ENCODE results near the gene CA5B. TPM values are rescaled to one million over a fixed set of nuclear protein-coding genes. Genes with fewer than 3 reads are reported as not detected.
A peak's percentile ranks its signal among the peaks of the same experiment; 100 is the strongest.
"Not testable (repeated sequence)": the region's sequence is repeated elsewhere in the genome, so short reads cannot be mapped to it uniquely, and the experiment has no call there.

The CA5B gene, protein sequence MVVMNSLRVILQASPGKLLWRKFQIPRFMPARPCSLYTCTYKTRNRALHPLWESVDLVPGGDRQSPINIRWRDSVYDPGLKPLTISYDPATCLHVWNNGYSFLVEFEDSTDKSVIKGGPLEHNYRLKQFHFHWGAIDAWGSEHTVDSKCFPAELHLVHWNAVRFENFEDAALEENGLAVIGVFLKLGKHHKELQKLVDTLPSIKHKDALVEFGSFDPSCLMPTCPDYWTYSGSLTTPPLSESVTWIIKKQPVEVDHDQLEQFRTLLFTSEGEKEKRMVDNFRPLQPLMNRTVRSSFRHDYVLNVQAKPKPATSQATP
- 1.1 and 3.4 TPM in 2 replicates for total RNA-seq (2014; rRNA removed; shearing (Covaris generic); ENCODE audit: low replicate concordance)

DNA sequence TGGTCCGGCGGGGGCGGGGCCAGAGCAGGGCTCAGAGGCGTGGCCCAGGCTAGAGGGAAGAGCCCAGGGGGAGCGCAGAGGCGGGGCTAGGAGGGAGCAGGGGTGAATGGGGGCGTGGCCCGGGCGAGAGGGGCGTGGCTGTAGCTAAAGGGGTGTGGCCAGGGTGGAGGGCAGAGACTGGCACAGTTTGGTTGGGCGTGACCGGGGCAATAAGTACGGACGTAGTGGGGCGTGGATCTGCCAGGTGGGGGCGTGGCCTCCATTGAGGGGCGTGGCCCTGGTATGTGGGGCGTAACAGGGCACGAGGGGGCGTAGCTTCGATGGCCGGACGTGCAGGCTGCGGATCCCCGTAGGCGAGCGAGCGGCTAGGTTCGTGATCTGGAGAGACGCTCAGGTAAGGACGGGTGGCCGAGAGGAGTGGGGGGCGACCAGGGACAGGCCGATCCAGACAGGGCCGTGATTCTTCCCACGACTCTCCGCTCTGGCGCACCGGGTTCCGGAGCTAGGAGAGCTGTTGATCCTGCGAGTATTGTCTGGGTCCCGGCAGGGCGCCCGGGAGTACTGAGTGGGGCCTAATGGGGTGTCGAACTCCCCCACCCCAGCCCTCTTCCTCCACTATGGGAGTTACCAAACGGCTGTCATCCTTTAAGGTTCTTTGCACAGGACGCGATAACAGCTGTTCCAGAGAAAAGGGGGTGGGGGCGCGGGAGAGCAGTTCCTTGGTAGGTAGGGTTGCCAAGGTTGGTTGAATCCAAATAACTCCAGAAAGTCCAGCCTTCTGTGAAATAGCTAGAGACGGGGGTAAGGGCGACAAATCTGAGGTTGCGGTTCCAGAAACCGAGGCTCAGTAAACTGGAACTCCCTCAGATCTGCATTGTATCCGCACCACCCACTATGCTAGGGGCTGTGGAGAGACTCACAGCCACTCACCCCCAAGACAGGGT is at the start of gene CA5B:
Gene CA5B (plus strand): TSS at position 312 of the 944 bp plus-strand sequence. CDS start 11,754 bp downstream, outside the sequence.
- no peaks in the 10 kb centered on the region for H3K27me3 ChIP-seq
- DNase-seq: peak; percentile 79
- H3K4me3 ChIP-seq: peak within 1 kb of the TSS; percentile 42
- H3K9me3 ChIP-seq: no peaks in the 10 kb centered on the region
- H3K36me3 ChIP-seq: no peaks in the 10 kb centered on the region

- Histone ChIP-seq H3K36me3 (peaks cover 13% of the 10 kb centered on the region), H3K4me3 (no peak overlapping the region), H3K9me3 (no peaks in the 10 kb centered on the region), H3K27me3 (no peaks in the 10 kb centered on the region)
- DNase-seq: no peak
These were observed 43.1 kb upstream of the CA5B start for GRCh38 chrX:15694941-15695451.

GRCh38 chrX:15696516-15696915 is 41.6 kb upstream of the CA5B start:
- Histone ChIP-seq H3K27me3 (no peaks in the 10 kb centered on the region), H3K4me3 (no peak overlapping the region), H3K9me3 (no peaks in the 10 kb centered on the region), H3K36me3 (peaks cover 6% of the 10 kb centered on the region)
- DNase-seq: no peak

DNA sequence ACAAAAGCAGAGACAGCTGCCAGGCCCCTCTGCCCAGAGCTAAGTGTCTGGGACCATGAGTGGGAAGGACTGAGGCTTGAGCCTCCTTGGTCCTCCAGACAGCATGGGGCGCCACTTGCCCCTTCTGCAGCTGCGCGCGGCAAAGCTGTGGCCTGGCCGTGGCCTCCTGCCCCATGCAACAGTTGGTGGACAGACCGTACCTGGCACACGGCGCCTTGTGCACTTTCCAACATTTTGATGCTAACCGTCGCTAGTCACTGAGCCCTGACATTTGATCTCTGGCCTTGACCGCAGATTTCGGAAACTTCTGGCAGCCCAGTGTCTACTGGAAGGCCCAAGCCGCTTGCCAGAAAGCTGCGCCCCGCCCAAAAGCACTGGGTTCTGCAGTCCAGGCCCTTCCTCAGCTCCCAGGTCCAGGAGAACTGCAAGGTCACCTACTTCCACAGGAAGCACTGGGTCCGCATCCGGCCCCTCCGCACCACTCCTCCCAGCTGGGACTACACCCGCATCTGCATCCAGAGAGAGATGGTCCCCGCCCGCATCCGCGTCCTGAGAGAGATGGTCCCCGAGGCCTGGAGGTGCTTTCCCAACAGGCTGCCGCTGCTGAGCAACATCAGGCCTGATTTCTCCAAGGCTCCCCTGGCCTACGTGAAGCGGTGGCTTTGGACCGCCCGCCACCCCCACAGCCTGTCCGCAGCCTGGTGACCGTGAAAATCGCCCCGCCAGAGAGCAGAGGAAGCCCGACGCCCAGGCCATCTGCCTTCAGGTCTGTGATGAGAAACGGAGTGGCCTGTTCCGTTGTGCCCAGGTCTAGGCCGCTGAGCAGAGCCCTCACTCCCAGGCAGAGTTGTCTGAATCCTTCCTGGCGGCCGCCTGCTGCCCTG is 35.3 kb upstream of the CA5B start:
- no peak for DNase-seq
- Histone ChIP-seq H3K27me3 (no peaks in the 10 kb centered on the region), H3K9me3 (no peaks in the 10 kb centered on the region), H3K36me3 (peaks cover 2% of the 10 kb centered on the region; the same call in 1 of the 2 replicates), H3K4me3 (no peak overlapping the region)

DNA sequence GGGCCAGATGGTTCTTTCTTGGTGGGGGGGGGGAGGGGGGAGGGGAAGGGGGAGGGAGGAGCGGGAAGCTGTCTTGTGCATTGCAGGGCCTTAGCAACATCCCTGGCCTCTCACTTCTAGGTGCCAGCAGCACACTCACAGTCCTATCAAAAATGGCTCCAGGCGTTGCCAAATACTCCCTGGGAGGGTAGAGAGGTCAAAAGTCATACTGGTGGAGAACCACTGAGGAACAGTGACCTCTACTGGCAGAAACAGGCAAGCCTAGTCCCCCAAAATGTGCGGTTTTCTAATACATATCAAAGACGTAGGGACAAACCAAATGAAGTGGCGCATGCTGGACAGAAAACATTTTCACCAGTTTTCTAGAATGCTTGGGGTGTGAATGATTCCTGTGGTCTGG is 34.3 kb upstream of the CA5B start:
- not testable (repeated sequence) for H3K4me3 ChIP-seq, H3K36me3 ChIP-seq, H3K9me3 ChIP-seq, H3K27me3 ChIP-seq, DNase-seq

- H3K36me3 ChIP-seq: not testable (repeated sequence)
These were observed 33.8 kb upstream of the CA5B start for GRCh38 chrX:15704273-15704672.

GRCh38 chrX:15714529-15714928 is 23.5 kb upstream of the CA5B start:
- H3K27me3 ChIP-seq: no peaks in the 10 kb centered on the region
- no peak overlapping the region for H3K4me3 ChIP-seq
- H3K36me3 ChIP-seq: no peaks in the 10 kb centered on the region
- peak; percentile 23 for DNase-seq
- no peaks in the 10 kb centered on the region for H3K9me3 ChIP-seq

More at GRCh38 chrX:15704273-15704672, 33.8 kb upstream of the CA5B start:
- H3K9me3 ChIP-seq, H3K27me3 ChIP-seq, DNase-seq, H3K4me3 ChIP-seq: not testable (repeated sequence)

DNA sequence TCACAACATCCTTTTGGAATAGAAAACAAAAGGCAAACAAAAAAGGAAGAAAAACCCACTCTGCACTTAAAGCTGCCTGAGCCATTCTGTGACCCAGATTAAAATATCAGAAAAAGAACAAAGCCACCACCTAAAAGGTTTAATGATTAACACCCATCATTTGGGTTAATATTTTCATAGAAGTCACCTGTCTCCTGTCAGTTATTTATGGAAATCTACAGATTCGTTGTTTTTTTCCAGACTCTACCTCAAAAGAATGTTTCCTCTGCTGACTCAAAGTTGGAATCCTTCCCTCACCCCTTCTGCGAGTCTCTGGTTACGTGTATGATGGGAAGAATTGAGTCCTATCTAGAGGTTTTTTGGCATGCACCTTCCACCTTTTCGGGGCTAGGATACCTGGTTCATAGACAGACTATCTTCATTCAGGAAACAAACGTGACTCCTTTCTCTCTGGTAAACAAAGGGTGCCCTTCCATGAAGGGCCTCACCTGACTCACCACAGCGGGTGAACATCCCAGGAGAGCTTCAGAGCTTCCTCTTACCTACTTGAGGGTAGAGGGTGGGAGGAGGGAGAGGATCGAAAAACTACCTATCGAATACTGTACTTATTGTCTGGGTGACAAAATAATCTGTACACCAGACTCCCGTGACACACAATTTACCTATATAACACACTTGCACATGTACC is 19.6 kb upstream of the CA5B start:
- no peaks in the 10 kb centered on the region for H3K36me3 ChIP-seq
- H3K4me3 ChIP-seq: no peak overlapping the region
- no peak for DNase-seq
- H3K9me3 ChIP-seq: no peaks in the 10 kb centered on the region
- H3K27me3 ChIP-seq: no peaks in the 10 kb centered on the region

GRCh38 chrX:15719324-15719968 is 18.6 kb upstream of the CA5B start:
- H3K9me3 ChIP-seq: no peaks in the 10 kb centered on the region
- no peak overlapping the region for H3K4me3 ChIP-seq
- no peaks in the 10 kb centered on the region for H3K27me3 ChIP-seq
- no peaks in the 10 kb centered on the region for H3K36me3 ChIP-seq
- no peak for DNase-seq

DNA sequence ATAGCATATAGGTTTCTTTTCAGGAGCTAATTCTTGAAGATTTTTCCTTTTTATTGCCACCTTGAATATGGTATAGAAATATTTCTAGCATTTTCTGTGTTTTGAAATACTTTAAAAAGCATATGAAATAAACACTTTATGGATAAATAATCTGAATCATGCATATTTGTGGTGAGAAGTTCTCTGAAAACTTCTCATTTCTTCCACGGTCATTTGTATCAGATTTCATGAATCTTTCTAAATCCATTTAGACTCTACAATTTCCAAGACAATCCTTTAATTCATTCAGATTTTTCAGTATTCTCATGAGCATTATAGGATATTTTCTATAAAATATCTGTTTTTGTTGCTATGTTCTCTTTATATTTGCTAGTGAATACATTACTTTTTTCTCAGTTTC is 16.2 kb upstream of the CA5B start:
- no peaks in the 10 kb centered on the region for H3K36me3 ChIP-seq
- DNase-seq: no peak
- no peaks in the 10 kb centered on the region for H3K9me3 ChIP-seq
- no peak overlapping the region for H3K4me3 ChIP-seq
- H3K27me3 ChIP-seq: no peaks in the 10 kb centered on the region

GRCh38 chrX:15723887-15724517 is 14.1 kb upstream of the CA5B start:
- no peak for DNase-seq
- no peak overlapping the region for H3K4me3 ChIP-seq
- no peaks in the 10 kb centered on the region for H3K27me3 ChIP-seq
- H3K36me3 ChIP-seq: no peaks in the 10 kb centered on the region
- no peaks in the 10 kb centered on the region for H3K9me3 ChIP-seq

DNA sequence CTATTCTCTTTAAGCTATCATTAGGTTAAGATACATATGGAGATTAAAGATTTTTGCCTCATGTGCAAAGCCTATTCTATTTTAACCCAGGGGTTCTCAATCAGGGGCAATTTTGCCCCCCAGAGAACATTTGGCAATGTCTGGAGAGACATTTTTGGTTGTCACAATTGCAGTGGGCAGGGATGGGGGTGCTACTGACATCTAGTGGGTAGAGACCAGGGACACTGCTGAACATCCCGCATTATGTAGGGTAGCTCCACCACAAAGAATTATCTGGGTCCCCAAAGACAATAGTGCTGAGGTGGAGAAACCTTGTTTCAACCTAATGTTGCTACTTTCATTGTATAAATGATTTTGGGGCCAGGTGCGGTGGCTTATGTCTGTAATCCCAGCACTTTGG is 13.2 kb upstream of the CA5B start:
- Histone ChIP-seq H3K27me3 (no peaks in the 10 kb centered on the region), H3K36me3 (no peaks in the 10 kb centered on the region), H3K9me3 (no peaks in the 10 kb centered on the region), H3K4me3 (no peak overlapping the region)
- DNase-seq: no peak

DNA sequence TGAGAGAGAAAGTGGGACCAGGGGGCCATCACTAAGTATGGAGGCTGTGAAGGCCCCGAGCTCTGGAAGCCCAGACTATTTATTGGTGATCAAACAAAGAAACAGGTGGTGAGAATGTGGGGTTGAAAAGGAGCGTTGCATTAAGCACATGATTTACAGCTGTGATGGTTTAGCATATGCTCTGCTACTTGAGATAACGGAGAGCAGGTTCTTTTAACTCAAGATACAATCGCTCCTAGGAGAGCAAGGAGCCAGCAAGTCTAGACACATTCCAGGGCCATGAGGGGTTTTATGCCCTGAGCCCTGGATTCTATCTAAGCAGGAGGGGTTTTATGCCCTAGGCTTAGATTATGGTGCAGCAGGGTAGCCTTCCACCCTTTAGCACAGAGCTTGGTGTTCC is 6.7 kb upstream of the CA5B start:
- not testable (repeated sequence) for H3K36me3 ChIP-seq, H3K9me3 ChIP-seq, H3K4me3 ChIP-seq, H3K27me3 ChIP-seq, DNase-seq

- no peak for DNase-seq
- H3K4me3 ChIP-seq: peak overlapping the region; percentile 42
These were observed 696 bp upstream of the CA5B start for GRCh38 chrX:15737190-15737958.

More at GRCh38 chrX:15737190-15737958, 696 bp upstream of the CA5B start:
- Histone ChIP-seq H3K27me3 (no peaks in the 10 kb centered on the region), H3K9me3 (no peaks in the 10 kb centered on the region), H3K36me3 (no peaks in the 10 kb centered on the region)

Measured in MG63 (cell line).